OCI-LY1 (cell line): ENCODE results near the gene MINDY3.
A peak's percentile ranks its signal among the peaks of the same experiment; 100 is the strongest.
"Not testable (repeated sequence)": the region's sequence is repeated elsewhere in the genome, so short reads cannot be mapped to it uniquely, and the experiment has no call there.

Experiments used
- H2AFZ ChIP-seq: fragments of 200-600 bp; sonication (generic), shearing (Covaris generic); 2 replicates; pipeline ENCODE4 v1.6.0; 2014; ENCODE audit warnings: antibody characterized with exemption, mild to moderate bottlenecking, low read length
- H3F3A ChIP-seq: fragments of 200-600 bp; sonication (generic), shearing (Covaris generic); 2 replicates; pipeline ENCODE4 v1.6.0; 2014; ENCODE audit warnings: mild to moderate bottlenecking, antibody characterized with exemption, low read length, moderate library complexity; ENCODE audit not compliant: insufficient read depth
- H3K27ac ChIP-seq: fragments of 200-600 bp; sonication (generic); 2 replicates; pipeline ENCODE4 v1.5.1; 2014; ENCODE audit warnings: low read length, mixed run types, mild to moderate bottlenecking, low read depth; ENCODE audit not compliant: poor library complexity, severe bottlenecking
- H3K27me3 ChIP-seq: fragments of 200-600 bp; sonication (generic); 2 replicates; pipeline ENCODE4 v1.6.0; 2014; ENCODE audit warnings: antibody characterized with exemption, mild to moderate bottlenecking, low read length, moderate library complexity; ENCODE audit not compliant: insufficient read depth
- H3K36me3 ChIP-seq: fragments of 200-600 bp; sonication (generic); 2 replicates; pipeline ENCODE4 v1.6.1; 2014; ENCODE audit warnings: mild to moderate bottlenecking, antibody characterized with exemption, low read length, moderate library complexity, mixed read lengths; ENCODE audit not compliant: insufficient read depth
- H3K4me1 ChIP-seq: fragments of 200-600 bp; sonication (generic); 2 replicates; pipeline ENCODE4 v1.5.1; 2014; ENCODE audit warnings: mild to moderate bottlenecking, low read length, moderate library complexity; ENCODE audit not compliant: insufficient read depth, severe bottlenecking
- H3K4me2 ChIP-seq: fragments of 200-600 bp; sonication (generic), shearing (Covaris generic); 2 replicates; pipeline ENCODE4 v1.6.1; 2014; ENCODE audit warnings: low read length
- H3K4me3 ChIP-seq: fragments of 200-600 bp; sonication (generic); 2 replicates; pipeline ENCODE4 v1.5.1; 2014; ENCODE audit warnings: low read length, low read depth, mild to moderate bottlenecking, mixed read lengths; ENCODE audit not compliant: poor library complexity, severe bottlenecking
- H3K79me2 ChIP-seq: fragments of 200-600 bp; shearing (Covaris generic); 2 replicates; pipeline ENCODE4 v1.6.1; 2016; ENCODE audit warnings: mixed run types, low read length, mixed read lengths; ENCODE audit not compliant: insufficient read depth
- H3K9ac ChIP-seq: fragments of 200-600 bp; sonication (generic), shearing (Covaris generic); 2 replicates; pipeline ENCODE4 v1.6.1; 2014; ENCODE audit warnings: mild to moderate bottlenecking, low read length, mixed read lengths
- H3K9me2 ChIP-seq: fragments of 200-600 bp; sonication (generic), shearing (Covaris generic); 2 replicates; pipeline ENCODE4 v1.6.1; 2014; ENCODE audit warnings: low read depth, mild to moderate bottlenecking, low read length, mixed read lengths
- H3K9me3 ChIP-seq: fragments of 200-600 bp; shearing (Covaris generic); 2 replicates; pipeline ENCODE4 v1.6.1; 2014; ENCODE audit warnings: low read length, mixed read lengths
- H4K20me1 ChIP-seq: fragments of 200-600 bp; sonication (generic), shearing (Covaris generic); 2 replicates; pipeline ENCODE4 v1.6.0; 2016; ENCODE audit warnings: mild to moderate bottlenecking, low read length; ENCODE audit not compliant: insufficient read depth
- CTCF ChIP-seq: fragments of 200-600 bp; sonication (generic), shearing (Covaris generic); IDR thresholded peaks from 2 replicates; pipeline ENCODE4 v1.5.1; 2017; ENCODE audit warnings: mild to moderate bottlenecking, antibody characterized with exemption, low read length, moderate library complexity, mixed read lengths
- EZH2 ChIP-seq: fragments of 200-600 bp; sonication (generic), shearing (Covaris generic); IDR thresholded peaks from 2 replicates; pipeline ENCODE4 v1.8.0; 2017; ENCODE audit warnings: borderline replicate concordance, mixed run types, mild to moderate bottlenecking, antibody characterized with exemption, low read length, moderate library complexity, mixed read lengths

Gene MINDY3

GRCh38 chr10:15877836-15878576 lies 17.7 kb upstream of the MINDY3 start:
- Histone ChIP-seq H3K4me1 (peaks cover 6% of the 10 kb centered on the region), H3K4me3 (no peak overlapping the region), H3K79me2 (no peaks in the 10 kb centered on the region), H3K9ac (no peak overlapping the region), H3F3A (no peaks in the 10 kb centered on the region), H3K4me2 (peak overlapping the region; percentile 35; the same call in 1 of the 2 replicates), H2AFZ (no peak overlapping the region), H3K9me3 (no peaks in the 10 kb centered on the region), H3K27ac (no peak overlapping the region), H4K20me1 (no peaks in the 10 kb centered on the region), H3K36me3 (no peaks in the 10 kb centered on the region), H3K27me3 (no peaks in the 10 kb centered on the region), H3K9me2 (no peaks in the 10 kb centered on the region)
- TF ChIP-seq CTCF = no peak
- no peak for TF ChIP-seq EZH2

- not testable (repeated sequence) for H3K4me3 ChIP-seq, H3K9me3 ChIP-seq, H3K9me2 ChIP-seq, H2AFZ ChIP-seq, H3K9ac ChIP-seq, H3F3A ChIP-seq, H3K27ac ChIP-seq, H3K4me2 ChIP-seq, H3K36me3 ChIP-seq, H3K27me3 ChIP-seq, H4K20me1 ChIP-seq, H3K4me1 ChIP-seq, H3K79me2 ChIP-seq
These were observed 16.0 kb upstream of the MINDY3 start for GRCh38 chr10:15876274-15876673.

GRCh38 chr10:15872645-15873044 lies 12.3 kb upstream of the MINDY3 start:
- H3K9ac ChIP-seq, H3F3A ChIP-seq, H3K9me3 ChIP-seq, H3K27me3 ChIP-seq, H3K4me2 ChIP-seq, H2AFZ ChIP-seq, H3K9me2 ChIP-seq, H3K36me3 ChIP-seq, H3K4me3 ChIP-seq, H3K4me1 ChIP-seq, H3K79me2 ChIP-seq, H3K27ac ChIP-seq, H4K20me1 ChIP-seq: not testable (repeated sequence)

GRCh38 chr10:15871823-15872222 lies 11.5 kb upstream of the MINDY3 start:
- H3K36me3 ChIP-seq = no peaks in the 10 kb centered on the region
- H3K79me2 ChIP-seq = no peaks in the 10 kb centered on the region
- H3K9me2 ChIP-seq = no peaks in the 10 kb centered on the region
- no peaks in the 10 kb centered on the region for H3K9me3 ChIP-seq
- TF ChIP-seq CTCF (no peak), EZH2 (no peak)
- no peak overlapping the region for H3K9ac ChIP-seq
- no peaks in the 10 kb centered on the region for H3K4me1 ChIP-seq
- no peaks in the 10 kb centered on the region for H4K20me1 ChIP-seq
- no peak overlapping the region for H3K27ac ChIP-seq
- H2AFZ ChIP-seq = no peak overlapping the region
- no peak overlapping the region for H3K4me3 ChIP-seq
- no peak overlapping the region for H3K4me2 ChIP-seq
- H3F3A ChIP-seq = no peaks in the 10 kb centered on the region
- H3K27me3 ChIP-seq = no peaks in the 10 kb centered on the region
